Colonic mucosa (tissue), 4 donors: ENCODE data around the gene SLC17A9. TPM values are rescaled to one million over a fixed set of nuclear protein-coding genes. Genes with fewer than 3 reads are reported as not detected.
A peak's percentile ranks its signal among the peaks of the same experiment; 100 is the strongest.

Experiments used
- DNase-seq: peaks from one replicate; pipeline ENCODE4 v3.0.0-alpha.2; 2020
- H3K27ac ChIP-seq: fragments of 200-600 bp; one replicate; pipeline ENCODE4 v1.8.0; 2021
- H3K27me3 ChIP-seq: fragments of 200-600 bp; one replicate; pipeline ENCODE4 v1.8.0; 2021
- H3K36me3 ChIP-seq: fragments of 200-600 bp; one replicate; pipeline ENCODE4 v1.8.0; 2021
- H3K4me1 ChIP-seq: fragments of 200-600 bp; one replicate; pipeline ENCODE4 v1.8.0; 2021; ENCODE audit warnings: mild to moderate bottlenecking
- H3K4me3 ChIP-seq: fragments of 200-600 bp; one replicate; pipeline ENCODE4 v1.8.0; 2021
- H3K9ac ChIP-seq, 2 donors: one replicate each; pipeline ENCODE4 v1.7.0; 2013; ENCODE audit warnings: control low read depth in 2 of 2, low read depth in 2 of 2, low read length in 2 of 2
- H3K9me3 ChIP-seq: fragments of 200-600 bp; one replicate; pipeline ENCODE4 v1.8.0; 2021
- CTCF ChIP-seq: fragments of 200-600 bp; IDR thresholded peaks from one replicate; pipeline ENCODE4 v1.8.0; 2022; ENCODE audit warnings: antibody characterized with exemption, mild to moderate bottlenecking
- intact Hi-C: fragments of 100-400 bp; cut with DNase I; formaldehyde crosslinking; loops from one replicate; pipeline ENCODE4 v1.14.1; 2022
- total RNA-seq, 2 donors: library from RNA; stranded (reverse); fragmentation: NEBNext Ultra II Directional in 1 of 2; extraction: Animal tissue kit (Norgen Biotek cat#: 25700) in 1 of 2; gene quantifications; one replicate each; pipeline ENCODE4 v1.2.1, GENCODE V29; 2021
- donor health status: healthy.
- donor health status: DM: no; HTN: no; CAD: no.
- donor health status: DM: no; HTN: no; CAD: no.

SLC17A9 gene
- total RNA-seq, 2 donors from 2014 or later: 23.1 to 54.7 TPM

DNA sequence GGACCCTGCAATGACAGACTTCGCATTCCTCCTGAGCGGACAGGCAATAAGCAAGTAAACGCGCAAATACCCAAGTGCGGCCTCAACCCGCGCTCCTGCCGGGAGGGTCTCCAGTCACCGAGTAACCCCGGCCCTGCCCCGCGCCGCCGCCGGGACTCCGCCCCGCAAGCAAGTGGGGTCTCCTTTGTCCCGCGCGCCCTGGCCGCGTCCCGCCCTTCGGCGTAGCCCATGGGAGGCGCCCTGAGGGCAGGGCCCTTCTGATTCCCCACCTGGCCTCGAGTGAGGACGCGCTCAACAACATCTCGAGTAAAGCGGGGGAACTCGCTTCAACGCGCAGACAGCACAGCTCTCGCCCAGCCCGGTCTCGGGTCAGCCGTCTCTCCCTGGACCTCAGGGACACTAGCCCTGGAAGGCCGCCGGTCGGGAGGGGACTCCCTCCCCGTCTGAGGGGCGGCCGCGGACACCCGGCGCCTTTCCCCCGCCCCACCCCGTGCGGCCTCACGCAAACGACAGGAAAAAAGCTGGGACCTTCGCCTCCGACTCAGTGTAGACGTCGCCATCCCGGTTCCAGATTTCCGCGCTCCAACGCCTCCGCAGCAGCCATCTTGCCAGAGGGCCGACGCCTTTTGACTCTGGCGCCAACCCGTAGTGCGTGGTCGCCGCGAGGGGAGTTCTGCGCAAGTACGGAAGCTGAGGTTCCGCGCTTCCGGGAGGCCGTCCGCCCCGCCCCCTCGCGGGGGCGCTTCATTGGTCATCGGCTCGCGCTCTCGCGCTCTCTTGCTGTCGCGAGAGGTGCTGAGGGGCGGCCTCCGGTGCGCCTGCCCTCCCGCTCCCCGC, 15.0 kb upstream of the SLC17A9 start:
- no peaks in the 10 kb centered on the region for H3K27me3 ChIP-seq
- peak; percentile 97 for DNase-seq
- H3K36me3 ChIP-seq: no peaks in the 10 kb centered on the region
- TF ChIP-seq CTCF: no peak
- H3K9me3 ChIP-seq: no peaks in the 10 kb centered on the region
- peak overlapping the region; percentile 92 for H3K4me3 ChIP-seq
- H3K4me1 ChIP-seq: peaks cover 23% of the 10 kb centered on the region
- H3K9ac ChIP-seq: peak overlapping the region; percentile 86 to 92
- intact Hi-C loops: no loop called here
- H3K27ac ChIP-seq: peak overlapping the region; percentile 88

- H3K4me1 ChIP-seq: peaks cover 23% of the 10 kb centered on the region
- H3K27ac ChIP-seq: peak within 1 kb of the TSS; percentile 88
- no peak for TF ChIP-seq CTCF
- H3K9me3 ChIP-seq: no peaks in the 10 kb centered on the region
- DNase-seq: peak; percentile 54
- peak within 1 kb of the TSS; percentile 86 to 92 for H3K9ac ChIP-seq
- no peaks in the 10 kb centered on the region for H3K27me3 ChIP-seq
- peak within 1 kb of the TSS; percentile 92 for H3K4me3 ChIP-seq
- no peaks in the 10 kb centered on the region for H3K36me3 ChIP-seq
- intact Hi-C loops: no loop called here
These were observed 14.2 kb upstream of the SLC17A9 start, which contains the start of gene GID8 for GRCh38 chr20:62938105-62938888. Gene GID8 (plus strand): TSS chr20:62938147. CDS start chr20:62941503, 3,356 bp downstream.

GRCh38 chr20:62940875-62941274, 11.6 kb upstream of the SLC17A9 start:
- Histone ChIP-seq H3K9me3 (no peaks in the 10 kb centered on the region), H3K36me3 (peaks cover 5% of the 10 kb centered on the region), H3K27ac (no peak overlapping the region), H3K27me3 (no peaks in the 10 kb centered on the region), H3K4me1 (peaks cover 20% of the 10 kb centered on the region), H3K9ac (no peak overlapping the region), H3K4me3 (no peak overlapping the region)
- no peak for DNase-seq
- no peak for TF ChIP-seq CTCF
- intact Hi-C loops: no loop called here

DNA sequence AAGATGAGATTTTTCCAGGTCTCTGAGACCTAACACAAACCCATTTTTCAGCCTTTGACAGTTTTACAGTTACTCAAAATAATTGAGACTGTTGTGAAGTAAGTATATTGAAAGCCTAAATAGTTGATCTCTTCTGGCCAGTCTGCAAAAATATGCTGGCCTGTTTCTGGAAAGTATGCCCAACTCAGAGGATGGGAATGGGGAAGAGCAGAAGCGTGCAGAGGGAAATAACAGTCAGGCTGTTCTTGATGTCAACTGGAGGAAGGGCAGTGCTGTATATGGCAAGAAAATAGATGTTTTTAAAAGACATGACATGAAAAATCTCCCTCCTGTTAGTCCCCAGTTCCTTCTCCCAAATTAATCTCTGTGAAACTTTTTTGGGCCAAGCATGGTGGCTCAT, 10.7 kb upstream of the SLC17A9 start:
- no peak overlapping the region for H3K27ac ChIP-seq
- no peak for DNase-seq
- H3K9ac ChIP-seq: no peak overlapping the region
- no peaks in the 10 kb centered on the region for H3K9me3 ChIP-seq
- intact Hi-C loops: no loop called here
- peaks cover 5% of the 10 kb centered on the region for H3K36me3 ChIP-seq
- H3K4me3 ChIP-seq: no peak overlapping the region
- peaks cover 11% of the 10 kb centered on the region for H3K4me1 ChIP-seq
- TF ChIP-seq CTCF: no peak
- H3K27me3 ChIP-seq: no peaks in the 10 kb centered on the region

GRCh38 chr20:62942456-62942855, 10.1 kb upstream of the SLC17A9 start:
- Histone ChIP-seq H3K36me3 (peaks cover 5% of the 10 kb centered on the region), H3K4me1 (peaks cover 11% of the 10 kb centered on the region), H3K9ac (no peak overlapping the region), H3K9me3 (no peaks in the 10 kb centered on the region), H3K27me3 (no peaks in the 10 kb centered on the region), H3K27ac (no peak overlapping the region), H3K4me3 (no peak overlapping the region)
- DNase-seq: no peak
- no peak for TF ChIP-seq CTCF
- intact Hi-C loops: no loop called here
